MCF 10A (cell line): ENCODE results near the gene MCFD2. TPM values are rescaled to one million over a fixed set of nuclear protein-coding genes. Genes with fewer than 3 reads are reported as not detected.

Experiments used
- BruUV-seq: library from RNA; stranded (reverse); fragments of 400-500 nt; replicated peaks from 2 replicates; lab custom pipeline; 2021; lab: Mats Ljungman, UMichigan
- CTCF ChIA-PET: fragments of 300-600 bp; sonication (Branson Sonifier 250); formaldehyde crosslinking; extraction: SDS; loops from one replicate; lab custom pipeline; 2021; ENCODE audit warnings: antibody characterized with exemption, inconsistent platforms; lab: Yijun Ruan, JAX
- POLR2A ChIA-PET: fragments of 300-600, 350-650 bp; sonication (Branson Sonifier 250); formaldehyde crosslinking; extraction: SDS; loops from one replicate; lab custom pipeline; 2020; ENCODE audit warnings: antibody characterized with exemption, inconsistent platforms; lab: Yijun Ruan, JAX
- DNase-seq: peaks from one replicate; pipeline ENCODE4 v3.0.0-alpha.2; 2018; ENCODE audit not compliant: unreplicated experiment
- H3K27ac Mint-ChIP-seq: one replicate; pipeline ENCODE4 v1.8.0; 2022; ENCODE audit warnings: mild to moderate bottlenecking, low read depth, mixed read lengths; ENCODE audit not compliant: unreplicated experiment
- H3K27me3 Mint-ChIP-seq: one replicate; pipeline ENCODE4 v1.8.0; 2022; ENCODE audit warnings: mixed read lengths; ENCODE audit not compliant: insufficient read depth, unreplicated experiment
- H3K36me3 Mint-ChIP-seq: one replicate; pipeline ENCODE4 v1.8.0; 2022; ENCODE audit warnings: mild to moderate bottlenecking, moderate library complexity, mixed read lengths; ENCODE audit not compliant: insufficient read depth, unreplicated experiment
- H3K4me1 Mint-ChIP-seq: one replicate; pipeline ENCODE4 v1.8.0; 2022; ENCODE audit warnings: mixed read lengths; ENCODE audit not compliant: insufficient read depth, unreplicated experiment
- H3K4me3 Mint-ChIP-seq: one replicate; pipeline ENCODE4 v1.8.0; 2022; ENCODE audit warnings: mild to moderate bottlenecking, moderate library complexity, mixed read lengths; ENCODE audit not compliant: unreplicated experiment
- H3K9me3 Mint-ChIP-seq: one replicate; pipeline ENCODE4 v1.8.0; 2022; ENCODE audit warnings: mixed read lengths; ENCODE audit not compliant: unreplicated experiment
- intact Hi-C: fragments of 100-400 bp; cut with micrococcal nuclease; formaldehyde crosslinking; loops from 2 replicates; pipeline ENCODE4 v1.14.1; 2022
- total RNA-seq: library from RNA; stranded (reverse); gene quantifications from 2 replicates; pipeline ENCODE4 v1.2.3, GENCODE V29; 2022
- TF ChIP-seq, protein P1 (sequence below): fragments of 200-600 bp; IDR thresholded peaks from one replicate; pipeline ENCODE4 v1.8.0; 2022; ENCODE audit warnings: antibody characterized with exemption, mild to moderate bottlenecking; ENCODE audit not compliant: unreplicated experiment

MCFD2 gene
- total RNA-seq, 1 experiment from 2014 or later: 157 TPM

DNA sequence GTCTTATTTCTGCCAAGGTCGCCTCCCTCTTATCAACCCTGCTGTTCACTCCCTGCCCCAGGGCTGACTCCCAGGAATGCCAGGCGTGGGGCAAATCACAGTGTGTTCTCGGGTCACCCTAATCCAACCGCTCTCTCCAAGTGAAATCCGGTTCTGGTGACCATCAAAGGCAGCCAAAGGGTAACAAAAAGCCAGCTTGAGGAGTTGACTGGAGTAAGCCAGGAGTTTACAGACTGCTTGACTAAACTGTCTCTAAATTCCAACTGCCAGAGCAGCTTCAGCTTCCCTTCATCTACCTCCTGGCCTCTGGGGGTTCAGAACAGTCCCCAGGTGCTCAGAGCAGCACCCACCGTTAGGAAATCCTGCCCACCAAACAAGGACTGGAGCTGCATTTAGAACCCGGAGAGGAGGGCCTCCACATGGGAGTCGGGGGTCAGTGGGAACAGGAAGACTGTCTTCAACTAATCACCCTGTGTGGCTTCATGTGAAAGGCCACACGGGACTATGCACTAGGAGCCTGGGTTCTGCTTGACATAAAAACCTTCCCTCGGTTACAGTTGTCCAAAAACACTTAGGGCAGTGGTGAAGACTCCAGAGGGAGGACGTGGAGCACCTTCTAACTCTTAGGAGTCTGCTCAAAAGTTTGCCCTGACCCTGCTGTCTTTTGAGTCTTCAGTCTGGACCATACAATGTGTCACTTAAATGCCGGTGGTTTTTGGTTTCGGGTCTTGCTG, 24.2 kb upstream of the MCFD2 start:
- no peaks in the 10 kb centered on the region for H3K27me3 Mint-ChIP-seq
- H3K36me3 Mint-ChIP-seq: peaks cover 9% of the 10 kb centered on the region
- TF ChIP-seq, protein P1, sequence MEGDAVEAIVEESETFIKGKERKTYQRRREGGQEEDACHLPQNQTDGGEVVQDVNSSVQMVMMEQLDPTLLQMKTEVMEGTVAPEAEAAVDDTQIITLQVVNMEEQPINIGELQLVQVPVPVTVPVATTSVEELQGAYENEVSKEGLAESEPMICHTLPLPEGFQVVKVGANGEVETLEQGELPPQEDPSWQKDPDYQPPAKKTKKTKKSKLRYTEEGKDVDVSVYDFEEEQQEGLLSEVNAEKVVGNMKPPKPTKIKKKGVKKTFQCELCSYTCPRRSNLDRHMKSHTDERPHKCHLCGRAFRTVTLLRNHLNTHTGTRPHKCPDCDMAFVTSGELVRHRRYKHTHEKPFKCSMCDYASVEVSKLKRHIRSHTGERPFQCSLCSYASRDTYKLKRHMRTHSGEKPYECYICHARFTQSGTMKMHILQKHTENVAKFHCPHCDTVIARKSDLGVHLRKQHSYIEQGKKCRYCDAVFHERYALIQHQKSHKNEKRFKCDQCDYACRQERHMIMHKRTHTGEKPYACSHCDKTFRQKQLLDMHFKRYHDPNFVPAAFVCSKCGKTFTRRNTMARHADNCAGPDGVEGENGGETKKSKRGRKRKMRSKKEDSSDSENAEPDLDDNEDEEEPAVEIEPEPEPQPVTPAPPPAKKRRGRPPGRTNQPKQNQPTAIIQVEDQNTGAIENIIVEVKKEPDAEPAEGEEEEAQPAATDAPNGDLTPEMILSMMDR: no peak
- BruUV-seq: no TSS peak
- ChIA-PET CTCF (interaction anchor here (0.8 kb wide), 1 partner anchor 30 kb away, joined by 3 read pairs; no protein-coding TSS in a partner anchor), POLR2A (interaction anchor here (1.1 kb wide), 1 partner anchor 337 kb away, joined by 3 read pairs; no protein-coding TSS in a partner anchor)
- H3K9me3 Mint-ChIP-seq: no peaks in the 10 kb centered on the region
- DNase-seq: no peak
- peaks cover 25% of the 10 kb centered on the region for H3K4me1 Mint-ChIP-seq
- H3K4me3 Mint-ChIP-seq: peak overlapping the region; percentile 90
- H3K27ac Mint-ChIP-seq: peak overlapping the region; percentile 92
- intact Hi-C loops: no loop called here

DNA sequence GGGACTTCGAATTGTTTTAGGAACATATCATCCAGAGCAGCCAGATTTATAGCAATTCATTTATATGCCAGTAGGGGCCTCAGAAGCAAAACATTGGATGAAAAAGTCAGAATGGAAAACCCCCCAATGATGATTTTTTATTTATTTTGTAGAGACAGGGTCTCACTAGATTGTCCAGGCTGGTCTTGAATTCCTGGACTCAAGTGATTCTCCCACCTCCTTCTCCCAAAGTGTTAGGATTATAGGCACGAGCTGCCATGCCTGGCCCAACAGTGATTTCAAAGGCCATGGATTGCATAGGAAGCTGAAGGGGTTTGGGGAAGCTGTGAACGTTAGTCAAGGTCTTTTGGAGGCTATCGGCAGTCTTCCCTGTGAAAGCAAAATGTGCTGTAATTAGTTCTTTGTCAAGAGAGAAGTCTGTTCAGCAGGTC, 21.9 kb upstream of the MCFD2 start:
- ChIA-PET CTCF (interaction anchor here (0.6 to 1.8 kb wide), 10 partner anchors 9 to 1455 kb away, joined by 3 to 13 read pairs (median 4); no protein-coding TSS in a partner anchor), POLR2A (interaction anchor here (0.9 kb wide), 2 partner anchors 16 to 35 kb away, joined by 4 read pairs; no protein-coding TSS in a partner anchor)
- peak overlapping the region; percentile 61 for H3K27ac Mint-ChIP-seq
- H3K4me1 Mint-ChIP-seq: peaks cover 11% of the 10 kb centered on the region
- no peaks in the 10 kb centered on the region for H3K9me3 Mint-ChIP-seq
- intact Hi-C loops: no loop called here
- no TSS peak for BruUV-seq
- no peak overlapping the region for H3K4me3 Mint-ChIP-seq
- TF ChIP-seq, protein P1: peak; percentile 29
- H3K27me3 Mint-ChIP-seq: no peaks in the 10 kb centered on the region
- peaks cover 9% of the 10 kb centered on the region for H3K36me3 Mint-ChIP-seq
- no peak for DNase-seq

DNA sequence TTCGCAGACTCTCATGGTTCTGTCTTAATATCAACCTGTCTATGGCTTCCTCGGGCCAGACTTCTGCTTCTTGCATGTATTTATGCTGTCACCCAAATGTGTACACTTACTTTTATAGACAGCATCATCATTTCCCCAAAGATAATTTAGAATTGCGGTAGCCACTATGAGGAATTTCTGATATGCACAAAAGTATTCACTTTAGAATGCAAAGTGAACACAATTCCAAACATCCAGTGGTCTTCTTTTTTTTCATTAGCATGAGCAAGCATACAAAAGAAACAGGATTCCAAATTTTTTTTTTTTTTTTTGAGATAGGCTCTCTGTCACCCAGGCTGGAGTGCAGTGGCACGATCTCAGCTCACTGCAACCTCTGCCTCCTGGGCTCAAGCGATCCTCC, 21.0 kb upstream of the MCFD2 start:
- BruUV-seq: no TSS peak
- CTCF ChIA-PET: interaction anchor here (0.6 to 1.9 kb wide), 10 partner anchors 8 to 387 kb away, joined by 3 to 13 read pairs (median 5); no protein-coding TSS in a partner anchor
- peaks cover 10% of the 10 kb centered on the region for H3K4me1 Mint-ChIP-seq

More for the DNA sequence above, 21.0 kb upstream of the MCFD2 start:
- H3K27ac Mint-ChIP-seq: no peak overlapping the region
- POLR2A ChIA-PET: interaction anchor here (0.9 to 2.0 kb wide), 3 partner anchors 12 to 36 kb away, joined by 4 to 7 read pairs (median 4); no protein-coding TSS in a partner anchor
- H3K9me3 Mint-ChIP-seq: no peaks in the 10 kb centered on the region
- H3K27me3 Mint-ChIP-seq: no peaks in the 10 kb centered on the region
- no peak overlapping the region for H3K4me3 Mint-ChIP-seq
- no peak for DNase-seq
- TF ChIP-seq, protein P1: no peak
- H3K36me3 Mint-ChIP-seq: peaks cover 13% of the 10 kb centered on the region
- intact Hi-C loops: no loop called here
